ENCODE results near the gene DNAJA3. TPM values are rescaled to one million over a fixed set of nuclear protein-coding genes. Genes with fewer than 3 reads are reported as not detected.

DNAJA3 gene
- total RNA-seq, 2 experiments from 2014 or later: 17.2 to 18.8 TPM

GRCh38 chr16:4477966-4478365 lies 52.3 kb downstream of the DNAJA3 start:
- H3K4me3 ChIP-seq (ENCODE audit: low read length): peak overlapping the region; percentile 98
- no peaks in the 10 kb centered on the region for H3K27me3 ChIP-seq (ENCODE audit: control insufficient read depth in 1 of 2, insufficient read depth in 2 of 2, low read length in 2 of 2)
- H3K4me1 Mint-ChIP-seq (ENCODE audit: low read depth): peaks cover 59% of the 10 kb centered on the region
- no peaks in the 10 kb centered on the region for H3K9me3 Mint-ChIP-seq
- ATAC-seq (ENCODE audit: poor library complexity): no peak
- peak in 4 of 14 experiments; percentile 33 to 69 (median 52) for DNase-seq
- peak overlapping the region in 1 of 2 donors; percentile 35 for H3K27ac ChIP-seq (ENCODE audit: low read depth in 1 of 2, low read length in 2 of 2)
- H3K27ac Mint-ChIP-seq: peak overlapping the region; percentile 78
- H3K4me1 ChIP-seq (ENCODE audit: insufficient read depth, low read length): peaks cover 83% of the 10 kb centered on the region
- POLR2A ChIA-PET: interaction anchor here (0.9 to 5.8 kb wide), 7 partner anchors 10 to 71 kb away, joined by 3 to 140 read pairs (median 10); partner anchors contain the start of gene CORO7
- peaks cover 41% of the 10 kb centered on the region for H3K36me3 Mint-ChIP-seq (ENCODE audit: low read depth)
- peaks cover 10% of the 10 kb centered on the region for H3K36me3 ChIP-seq (ENCODE audit: insufficient read depth, low read length)
- intact Hi-C loops (cut with DNase I, micrococcal nuclease): loop anchor here (1.0 to 5.0 kb wide), 7 partner anchors 51 to 214 kb away; partner anchors contain the start of genes CDIP1 (in 1 of the 2), CORO7 (in 1 of the 2) and NUDT16L1 (in 1 of the 2)
- TF ChIP-seq CTCF (IDR thresholded peaks at IDR 0.05): no peak
- H3K27me3 Mint-ChIP-seq: no peaks in the 10 kb centered on the region
- peak overlapping the region; percentile 92 for H3K4me3 Mint-ChIP-seq
- no peaks in the 10 kb centered on the region for H3K9me3 ChIP-seq (ENCODE audit: control insufficient read depth in 1 of 2, insufficient read depth in 1 of 2, low read length in 2 of 2)
- CTCF ChIA-PET: interaction anchor here (0.8 to 4.4 kb wide), 12 partner anchors 9 to 146 kb away, joined by 3 to 70 read pairs (median 4); partner anchors contain the start of genes CDIP1, CORO7 and MGRN1

- intact Hi-C loops (cut with DNase I, micrococcal nuclease): no loop called here
- Mint-ChIP-seq H3K27me3 (no peaks in the 10 kb centered on the region), H3K4me1 (ENCODE audit: low read depth) (peaks cover 58% of the 10 kb centered on the region), H3K9me3 (no peaks in the 10 kb centered on the region), H3K36me3 (ENCODE audit: low read depth) (peaks cover 76% of the 10 kb centered on the region), H3K27ac (peak overlapping the region; percentile 63), H3K4me3 (peak overlapping the region; percentile 37)
- peaks cover 64% of the 10 kb centered on the region for H3K4me1 ChIP-seq (ENCODE audit: insufficient read depth, low read length)
- POLR2A ChIA-PET: interaction anchor here (1.7 kb wide), 1 partner anchor 24 kb away, joined by 8 read pairs; no protein-coding TSS in a partner anchor
- ATAC-seq (ENCODE audit: poor library complexity) (peak; percentile 27), DNase-seq (peak in 1 of 14 experiments; percentile 33)
- TF ChIP-seq CTCF (IDR thresholded peaks at IDR 0.05): no peak
- CTCF ChIA-PET: interaction anchor here (0.6 kb wide), 1 partner anchor 24 kb away, joined by 3 read pairs; no protein-coding TSS in a partner anchor
- H3K27me3 ChIP-seq (ENCODE audit: control insufficient read depth in 1 of 2, insufficient read depth in 2 of 2, low read length in 2 of 2): no peaks in the 10 kb centered on the region
- H3K27ac ChIP-seq (ENCODE audit: low read depth in 1 of 2, low read length in 2 of 2): no peak overlapping the region
- H3K4me3 ChIP-seq (ENCODE audit: low read length): no peak overlapping the region
- no peaks in the 10 kb centered on the region for H3K9me3 ChIP-seq (ENCODE audit: control insufficient read depth in 1 of 2, insufficient read depth in 1 of 2, low read length in 2 of 2)
- peaks cover 39% of the 10 kb centered on the region for H3K36me3 ChIP-seq (ENCODE audit: insufficient read depth, low read length)
Observed at GRCh38 chr16:4481526-4481925, 55.9 kb downstream of the DNAJA3 start.

GRCh38 chr16:4481963-4482362 lies 56.3 kb downstream of the DNAJA3 start:
- ChIA-PET CTCF (interaction anchor here (0.6 to 1.0 kb wide), 2 partner anchors 24 to 25 kb away, joined by 3 read pairs; no protein-coding TSS in a partner anchor), POLR2A (interaction anchor here (1.7 kb wide), 1 partner anchor 23 kb away, joined by 8 read pairs; no protein-coding TSS in a partner anchor)
- Histone ChIP-seq H3K4me1 (ENCODE audit: insufficient read depth, low read length) (peaks cover 68% of the 10 kb centered on the region), H3K27ac (ENCODE audit: low read depth in 1 of 2, low read length in 2 of 2) (peak overlapping the region; percentile 31 to 32), H3K36me3 (ENCODE audit: insufficient read depth, low read length) (peaks cover 42% of the 10 kb centered on the region), H3K4me3 (ENCODE audit: low read length) (no peak overlapping the region), H3K27me3 (ENCODE audit: control insufficient read depth in 1 of 2, insufficient read depth in 2 of 2, low read length in 2 of 2) (no peaks in the 10 kb centered on the region), H3K9me3 (ENCODE audit: control insufficient read depth in 1 of 2, insufficient read depth in 1 of 2, low read length in 2 of 2) (no peaks in the 10 kb centered on the region)
- Mint-ChIP-seq H3K9me3 (no peaks in the 10 kb centered on the region), H3K4me3 (peak overlapping the region; percentile 37), H3K27me3 (no peaks in the 10 kb centered on the region), H3K36me3 (ENCODE audit: low read depth) (peaks cover 75% of the 10 kb centered on the region), H3K4me1 (ENCODE audit: low read depth) (peaks cover 58% of the 10 kb centered on the region), H3K27ac (peak overlapping the region; percentile 63)
- no peak for DNase-seq
- intact Hi-C loops (cut with DNase I, micrococcal nuclease): no loop called here
- no peak for TF ChIP-seq CTCF (IDR thresholded peaks at IDR 0.05)
- no peak for ATAC-seq (ENCODE audit: poor library complexity)

Data from CD4-positive, alpha-beta T cell (primary cell).